ENCODE data around the gene RNF13. TPM values are rescaled to one million over a fixed set of nuclear protein-coding genes. Genes with fewer than 3 reads are reported as not detected.

Gene RNF13
- total RNA-seq, 1 experiment from 2014 or later = 25.4 TPM

DNA sequence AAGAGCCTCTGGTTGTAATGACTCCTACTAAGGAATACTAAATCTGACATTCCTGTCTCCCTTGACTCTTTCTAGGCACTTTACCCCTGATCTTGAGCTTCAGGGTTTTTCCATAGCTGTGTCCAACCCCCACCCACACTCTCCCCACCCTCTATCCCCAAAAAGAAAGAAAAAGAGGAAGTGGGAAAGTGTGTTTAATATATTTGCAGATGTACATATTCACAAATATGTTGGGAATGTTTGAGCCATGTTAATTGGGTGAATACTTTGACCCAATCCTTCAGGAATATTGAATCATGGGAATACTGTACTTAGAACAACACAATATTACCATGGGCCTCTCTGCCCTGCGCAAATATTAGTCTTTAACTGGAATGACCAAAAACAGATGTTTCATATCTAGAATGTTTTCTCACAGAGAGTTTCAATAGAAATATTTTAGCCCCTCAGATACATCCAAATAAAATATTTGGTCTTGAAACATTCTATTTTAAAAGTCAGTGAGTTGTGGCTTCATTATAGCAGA, 177.5 kb downstream of the RNF13 start:
- DNase-seq (ENCODE audit: low read depth) = no peak

DNA sequence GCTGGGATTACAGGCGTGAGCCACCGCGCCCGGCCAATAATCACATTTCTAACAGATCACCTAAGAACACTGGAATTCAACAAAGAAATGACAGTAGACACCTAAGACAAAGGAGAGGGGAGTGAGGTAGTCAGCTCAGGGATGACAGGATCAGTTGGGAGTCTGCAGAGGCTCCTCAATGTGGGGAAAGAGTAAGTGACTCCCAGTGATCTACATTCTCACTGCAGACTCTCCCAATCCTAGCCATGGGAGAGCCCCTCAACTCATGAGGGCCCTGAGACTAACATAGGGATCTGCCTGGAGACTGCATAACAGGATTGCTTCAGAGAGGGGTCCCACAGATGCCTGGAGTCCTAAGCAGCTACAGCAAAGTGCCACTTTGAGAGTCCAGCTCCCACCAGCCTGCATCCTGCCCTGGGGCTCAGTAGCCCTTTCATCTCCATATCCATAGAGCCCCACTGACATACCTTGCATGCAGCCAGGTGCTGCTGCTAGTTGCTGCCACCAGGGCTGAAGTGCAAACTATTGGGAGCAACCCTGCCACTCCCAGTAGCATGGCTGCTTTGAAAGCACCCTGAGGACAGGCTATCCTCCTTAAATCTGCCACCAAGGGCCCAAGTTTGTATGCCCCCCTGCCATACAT, 179.5 kb downstream of the RNF13 start:
- no peak for DNase-seq (ENCODE audit: low read depth)

DNA sequence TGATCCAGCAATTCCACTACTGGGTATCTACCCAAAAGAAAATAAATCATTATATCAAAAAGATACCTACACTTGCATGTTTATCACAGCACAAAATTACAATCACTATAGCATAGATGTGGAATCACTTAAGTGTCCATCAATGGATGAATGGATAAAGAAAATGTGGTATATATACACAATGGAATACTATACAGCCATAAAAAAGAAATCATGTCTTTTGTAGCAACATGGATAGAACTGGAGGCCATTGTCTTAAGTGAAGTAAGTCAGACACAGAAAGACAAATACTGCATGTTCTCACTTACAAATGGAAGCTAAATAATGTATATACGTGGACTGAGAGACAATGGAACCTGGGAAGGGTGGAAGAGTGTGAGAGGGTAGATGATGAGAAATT, 185.9 kb downstream of the RNF13 start:
- no peak for DNase-seq (ENCODE audit: low read depth)

DNA sequence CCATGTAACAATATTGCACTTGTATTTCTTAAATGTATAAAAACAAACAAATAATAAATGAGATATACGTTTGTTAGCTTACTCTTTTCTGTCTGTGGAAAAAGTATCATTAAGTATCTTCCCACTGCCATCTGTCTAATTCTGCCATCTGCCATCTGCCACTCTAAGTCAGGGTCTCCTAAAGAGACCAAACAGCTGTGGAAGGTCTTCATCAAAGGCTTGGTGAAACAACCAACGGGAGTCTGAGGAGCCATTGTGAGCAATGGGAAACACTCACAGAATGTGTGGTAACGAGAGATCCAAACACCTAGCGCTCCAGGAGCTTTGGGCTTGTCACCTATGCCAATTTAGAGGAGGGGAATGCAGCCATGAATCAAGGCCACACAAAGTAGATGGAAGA, 186.4 kb downstream of the RNF13 start:
- no peak for DNase-seq (ENCODE audit: low read depth)

DNA sequence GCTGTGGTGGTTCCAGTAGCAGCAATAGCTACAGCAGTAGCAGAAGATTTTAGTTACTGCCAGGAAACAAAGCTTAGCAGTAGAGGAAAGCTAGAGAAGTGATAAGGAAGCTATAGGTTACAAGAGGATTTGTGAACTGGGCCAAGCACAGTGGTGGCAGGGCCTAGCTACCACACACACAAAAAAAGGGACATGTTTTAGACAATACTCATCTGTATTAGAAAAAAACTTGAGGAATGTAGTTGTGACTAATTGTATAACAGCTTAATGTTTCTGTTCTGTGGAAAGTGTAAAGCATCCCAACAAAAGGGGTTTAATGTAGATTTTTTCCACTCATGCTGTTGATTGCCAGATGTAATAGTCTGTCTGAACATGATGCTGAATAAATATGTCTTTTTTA, 187.6 kb downstream of the RNF13 start:
- DNase-seq (ENCODE audit: low read depth) = no peak

DNA sequence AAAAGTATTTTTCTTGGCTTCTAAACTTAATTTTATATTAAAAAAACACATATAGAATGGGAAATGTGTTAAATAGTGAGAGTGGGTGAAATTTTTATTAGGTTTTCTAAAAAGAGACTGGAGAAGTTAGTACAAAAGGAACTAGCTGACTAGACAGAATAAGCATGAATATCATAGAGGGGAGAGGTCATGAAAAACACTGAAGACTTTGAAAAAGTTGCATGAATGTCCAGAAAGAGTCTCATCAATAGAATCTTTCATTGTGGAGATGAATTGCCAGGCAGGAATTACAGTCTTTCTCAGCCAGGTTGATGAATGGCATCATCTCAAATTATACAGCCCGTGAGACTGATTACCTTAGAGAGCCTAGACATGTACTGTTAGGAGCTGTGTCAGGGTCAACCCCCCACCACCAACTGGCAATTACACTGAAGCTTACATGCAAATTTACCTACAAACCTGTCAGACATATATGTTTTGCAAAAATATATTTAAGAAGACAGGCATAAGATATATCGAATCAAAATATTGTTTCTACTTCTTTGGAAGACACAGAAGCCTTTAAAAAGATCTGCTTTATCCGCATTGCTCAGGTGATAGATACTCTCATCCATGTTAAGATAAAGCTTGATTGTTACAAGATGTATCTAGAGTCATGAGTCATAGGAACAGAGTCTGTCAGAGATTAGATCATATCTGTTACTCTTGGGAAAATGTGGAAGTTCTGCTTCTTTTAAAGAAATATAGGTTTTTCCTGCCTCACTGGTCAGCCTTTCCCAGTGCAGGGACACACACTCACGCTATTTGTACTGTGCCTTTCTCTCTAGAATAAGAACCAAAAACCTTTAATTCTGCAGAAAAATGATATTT, 192.5 kb downstream of the RNF13 start:
- peak; percentile 63 for DNase-seq (ENCODE audit: low read depth)

DNA sequence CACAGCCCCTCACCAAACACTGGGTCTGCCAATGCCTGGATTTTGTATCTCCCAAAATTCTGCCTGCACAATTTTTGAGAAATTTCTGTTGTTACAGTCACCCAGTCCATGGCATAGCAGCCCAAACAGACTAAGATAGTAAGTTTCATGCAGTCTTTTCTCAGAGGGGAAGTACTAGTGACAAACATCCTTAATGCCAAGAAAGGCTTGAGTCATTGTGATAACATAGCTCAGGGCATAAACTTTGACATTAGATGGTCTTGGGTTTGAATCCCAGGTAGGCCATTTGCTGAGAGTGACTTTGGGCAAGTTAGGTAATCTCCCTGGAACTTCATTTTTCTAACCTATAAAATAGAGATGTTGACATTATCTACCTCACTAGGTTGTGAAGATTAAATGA, 193.8 kb downstream of the RNF13 start:
- peak; percentile 12 for DNase-seq (ENCODE audit: low read depth)

Other genes with a start within 250 kb of the RNF13 start
- 59.1 and 73.5 TPM in 2 replicates for gene WWTR1, start 155.2 kb upstream of the RNF13 start, total RNA-seq (2014; rRNA removed)
- gene COMMD2, start 60.7 kb upstream of the RNF13 start, total RNA-seq (2014; rRNA removed) = 24.6 and 38.8 TPM in 2 replicates
- 0.06 TPM in 1 of 2 replicates, not detected in the other for gene ANKUB1, start 20.7 kb upstream of the RNF13 start, total RNA-seq (2014; rRNA removed)
- 163 and 227 TPM in 2 replicates for gene PFN2, start 157.7 kb downstream of the RNF13 start, total RNA-seq (2014; rRNA removed)

Data from LHCN-M2 (cell line).